Activated naive CD8-positive, alpha-beta T cell treated with anti-CD3 and anti-CD28 coated beads for 36 hours (primary cell): Measurements from ENCODE around the gene FFAR3. TPM values are rescaled to one million over a fixed set of nuclear protein-coding genes. Genes with fewer than 3 reads are reported as not detected.

Source experiments
- DNase-seq: peaks from one replicate; pipeline ENCODE4 v3.0.0; 2021
- H3K27ac Mint-ChIP-seq: one replicate; pipeline ENCODE4 v1.8.0; 2022; ENCODE audit warnings: mild to moderate bottlenecking, moderate library complexity, mixed read lengths
- H3K27me3 Mint-ChIP-seq: one replicate; pipeline ENCODE4 v1.8.0; 2022; ENCODE audit warnings: mild to moderate bottlenecking, mixed read lengths
- H3K36me3 Mint-ChIP-seq: one replicate; pipeline ENCODE4 v1.8.0; 2021; ENCODE audit warnings: mild to moderate bottlenecking, mixed read lengths
- H3K4me1 Mint-ChIP-seq: one replicate; pipeline ENCODE4 v1.8.0; 2021; ENCODE audit warnings: mixed read lengths
- H3K4me3 Mint-ChIP-seq: one replicate; pipeline ENCODE4 v1.8.0; 2022; ENCODE audit warnings: mild to moderate bottlenecking, moderate library complexity, mixed read lengths
- H3K9me3 Mint-ChIP-seq: one replicate; pipeline ENCODE4 v1.8.0; 2022; ENCODE audit warnings: mixed read lengths
- total RNA-seq, 2 experiments: library from RNA; stranded (reverse); gene quantifications; one replicate each; pipeline ENCODE4 v1.2.3, GENCODE V29; 2021

The FFAR3 gene
- total RNA-seq = 1 to 10 TPM; 1.2 to 1.3 TPM

GRCh38 chr19:35357867-35358573 is at the start of gene FFAR3:
FFAR3 (plus strand) TSS chr19:35358460; CDS start chr19:35358891, 431 bp downstream.
- Mint-ChIP-seq H3K27me3 (peaks cover 7% of the 10 kb centered on the region), H3K36me3 (no peaks in the 10 kb centered on the region), H3K27ac (peak within 1 kb of the TSS; percentile 67), H3K9me3 (no peaks in the 10 kb centered on the region), H3K4me3 (peak within 1 kb of the TSS; percentile 37), H3K4me1 (peaks cover 10% of the 10 kb centered on the region)
- no peak for DNase-seq

- H3K27me3 Mint-ChIP-seq = no peaks in the 10 kb centered on the region
- DNase-seq = no peak
- no peak overlapping the region for H3K4me3 Mint-ChIP-seq
- no peak overlapping the region for H3K27ac Mint-ChIP-seq
- H3K9me3 Mint-ChIP-seq = no peaks in the 10 kb centered on the region
- no peaks in the 10 kb centered on the region for H3K36me3 Mint-ChIP-seq
- H3K4me1 Mint-ChIP-seq = peaks cover 5% of the 10 kb centered on the region
Measured at GRCh38 chr19:35308910-35309309, 49.4 kb upstream of the FFAR3 start.

GRCh38 chr19:35309481-35310279 is 48.6 kb upstream of the FFAR3 start:
- no peaks in the 10 kb centered on the region for H3K9me3 Mint-ChIP-seq
- no peaks in the 10 kb centered on the region for H3K36me3 Mint-ChIP-seq

GRCh38 chr19:35310331-35310730 is 47.9 kb upstream of the FFAR3 start:
- no peaks in the 10 kb centered on the region for H3K9me3 Mint-ChIP-seq
- no peak overlapping the region for H3K4me3 Mint-ChIP-seq
- H3K27me3 Mint-ChIP-seq = peaks cover 7% of the 10 kb centered on the region
- H3K36me3 Mint-ChIP-seq = no peaks in the 10 kb centered on the region
- H3K4me1 Mint-ChIP-seq = peaks cover 5% of the 10 kb centered on the region
- no peak overlapping the region for H3K27ac Mint-ChIP-seq
- no peak for DNase-seq

More at GRCh38 chr19:35309481-35310279, 48.6 kb upstream of the FFAR3 start:
- Mint-ChIP-seq H3K27me3 (peaks cover 5% of the 10 kb centered on the region), H3K4me3 (no peak overlapping the region), H3K4me1 (peaks cover 5% of the 10 kb centered on the region), H3K27ac (no peak overlapping the region)
- no peak for DNase-seq

- Mint-ChIP-seq H3K9me3 (no peaks in the 10 kb centered on the region), H3K27ac (no peak overlapping the region), H3K36me3 (no peaks in the 10 kb centered on the region), H3K4me3 (no peak overlapping the region), H3K27me3 (peaks cover 7% of the 10 kb centered on the region), H3K4me1 (peaks cover 5% of the 10 kb centered on the region)
- no peak for DNase-seq
Measured at GRCh38 chr19:35310811-35311465, 47.3 kb upstream of the FFAR3 start.

- Mint-ChIP-seq H3K27ac (no peak overlapping the region), H3K4me3 (no peak overlapping the region), H3K4me1 (peaks cover 5% of the 10 kb centered on the region)
Measured at GRCh38 chr19:35311901-35312665, 46.2 kb upstream of the FFAR3 start.

GRCh38 chr19:35313587-35313986 is 44.7 kb upstream of the FFAR3 start:
- H3K9me3 Mint-ChIP-seq = no peaks in the 10 kb centered on the region
- H3K4me1 Mint-ChIP-seq = peaks cover 7% of the 10 kb centered on the region
- no peaks in the 10 kb centered on the region for H3K36me3 Mint-ChIP-seq
- no peak for DNase-seq
- no peak overlapping the region for H3K4me3 Mint-ChIP-seq
- no peak overlapping the region for H3K27ac Mint-ChIP-seq
- peaks cover 7% of the 10 kb centered on the region for H3K27me3 Mint-ChIP-seq

More at GRCh38 chr19:35311901-35312665, 46.2 kb upstream of the FFAR3 start:
- H3K27me3 Mint-ChIP-seq = peaks cover 7% of the 10 kb centered on the region
- no peaks in the 10 kb centered on the region for H3K36me3 Mint-ChIP-seq
- no peaks in the 10 kb centered on the region for H3K9me3 Mint-ChIP-seq
- DNase-seq = no peak

- H3K27me3 Mint-ChIP-seq = peaks cover 10% of the 10 kb centered on the region
- no peaks in the 10 kb centered on the region for H3K9me3 Mint-ChIP-seq
- H3K27ac Mint-ChIP-seq = no peak overlapping the region
- DNase-seq = no peak
- H3K4me1 Mint-ChIP-seq = peaks cover 11% of the 10 kb centered on the region
- H3K4me3 Mint-ChIP-seq = no peak overlapping the region
- no peaks in the 10 kb centered on the region for H3K36me3 Mint-ChIP-seq
Measured at GRCh38 chr19:35314031-35314430, 44.2 kb upstream of the FFAR3 start.

GRCh38 chr19:35314858-35315470 is 43.3 kb upstream of the FFAR3 start:
- no peaks in the 10 kb centered on the region for H3K9me3 Mint-ChIP-seq
- no peak overlapping the region for H3K4me3 Mint-ChIP-seq
- no peaks in the 10 kb centered on the region for H3K36me3 Mint-ChIP-seq
- no peak for DNase-seq
- peaks cover 13% of the 10 kb centered on the region for H3K4me1 Mint-ChIP-seq
- H3K27ac Mint-ChIP-seq = no peak overlapping the region
- peaks cover 10% of the 10 kb centered on the region for H3K27me3 Mint-ChIP-seq

GRCh38 chr19:35315883-35316282 is 42.4 kb upstream of the FFAR3 start:
- Mint-ChIP-seq H3K27me3 (peaks cover 15% of the 10 kb centered on the region), H3K36me3 (no peaks in the 10 kb centered on the region), H3K4me1 (peaks cover 8% of the 10 kb centered on the region), H3K9me3 (no peaks in the 10 kb centered on the region), H3K27ac (no peak overlapping the region), H3K4me3 (no peak overlapping the region)
- DNase-seq = no peak

GRCh38 chr19:35316560-35316959 is 41.7 kb upstream of the FFAR3 start:
- peaks cover 8% of the 10 kb centered on the region for H3K4me1 Mint-ChIP-seq
- no peak for DNase-seq
- peaks cover 15% of the 10 kb centered on the region for H3K27me3 Mint-ChIP-seq
- no peak overlapping the region for H3K27ac Mint-ChIP-seq
- no peaks in the 10 kb centered on the region for H3K9me3 Mint-ChIP-seq
- H3K36me3 Mint-ChIP-seq = no peaks in the 10 kb centered on the region
- no peak overlapping the region for H3K4me3 Mint-ChIP-seq

- H3K9me3 Mint-ChIP-seq = peaks cover 2% of the 10 kb centered on the region
- no peaks in the 10 kb centered on the region for H3K36me3 Mint-ChIP-seq
- peaks cover 15% of the 10 kb centered on the region for H3K27me3 Mint-ChIP-seq
- peaks cover 8% of the 10 kb centered on the region for H3K4me1 Mint-ChIP-seq
- DNase-seq = no peak
- no peak overlapping the region for H3K4me3 Mint-ChIP-seq
- no peak overlapping the region for H3K27ac Mint-ChIP-seq
Measured at GRCh38 chr19:35317464-35318043, 40.7 kb upstream of the FFAR3 start.

GRCh38 chr19:35318679-35319448 is 39.4 kb upstream of the FFAR3 start:
- H3K4me3 Mint-ChIP-seq = no peak overlapping the region
- peaks cover 15% of the 10 kb centered on the region for H3K27me3 Mint-ChIP-seq
- H3K9me3 Mint-ChIP-seq = peaks cover 2% of the 10 kb centered on the region
- no peaks in the 10 kb centered on the region for H3K36me3 Mint-ChIP-seq
- no peak for DNase-seq
- H3K27ac Mint-ChIP-seq = peak overlapping the region; percentile 50
- H3K4me1 Mint-ChIP-seq = peaks cover 8% of the 10 kb centered on the region
